ENCODE data around the gene SLC30A1.
"Not testable (repeated sequence)": the region's sequence is repeated elsewhere in the genome, so short reads cannot be mapped to it uniquely, and the experiment has no call there.

Gene SLC30A1

GRCh38 chr1:211580303-211580687 lies 1.3 kb upstream of the SLC30A1 start:
- DNase-seq: no peak

- peak; percentile 84 for DNase-seq
These were observed 710 bp upstream of the SLC30A1 start for GRCh38 chr1:211579440-211580302.

GRCh38 chr1:211577819-211578639 lies 932 bp downstream of the SLC30A1 start:
- peak; percentile 59 for DNase-seq

GRCh38 chr1:211577277-211577818 lies 1.6 kb downstream of the SLC30A1 start:
- peak; percentile 14 for DNase-seq

GRCh38 chr1:211576717-211577116 lies 2.2 kb downstream of the SLC30A1 start:
- no peak for DNase-seq

GRCh38 chr1:211574705-211575104 lies 4.3 kb downstream of the SLC30A1 start:
- DNase-seq: no peak

GRCh38 chr1:211571998-211572397 lies 7.0 kb downstream of the SLC30A1 start:
- DNase-seq: no peak

- not testable (repeated sequence) for DNase-seq
These were observed 8.6 kb downstream of the SLC30A1 start for GRCh38 chr1:211570378-211570777.

GRCh38 chr1:211566431-211567025 lies 12.4 kb downstream of the SLC30A1 start:
- no peak for DNase-seq

- DNase-seq: no peak
These were observed 14.9 kb downstream of the SLC30A1 start for GRCh38 chr1:211564084-211564483.

- no peak for DNase-seq
These were observed 19.5 kb downstream of the SLC30A1 start for GRCh38 chr1:211559222-211560010.

- no peak for DNase-seq
These were observed 20.9 kb downstream of the SLC30A1 start for GRCh38 chr1:211557894-211558625.

GRCh38 chr1:211553549-211553948 lies 25.4 kb downstream of the SLC30A1 start:
- DNase-seq: no peak

GRCh38 chr1:211551638-211552460 lies 27.1 kb downstream of the SLC30A1 start:
- DNase-seq: no peak

- DNase-seq: no peak
These were observed 29.8 kb downstream of the SLC30A1 start for GRCh38 chr1:211549092-211549711.

GRCh38 chr1:211548321-211549091 lies 30.5 kb downstream of the SLC30A1 start:
- no peak for DNase-seq

GRCh38 chr1:211547710-211548109 lies 31.3 kb downstream of the SLC30A1 start:
- DNase-seq: peak; percentile 28

GRCh38 chr1:211546543-211546942 lies 32.4 kb downstream of the SLC30A1 start:
- DNase-seq: no peak

GRCh38 chr1:211543025-211543424 lies 35.9 kb downstream of the SLC30A1 start:
- no peak for DNase-seq
